SK-N-SH (cell line): ENCODE results near the gene HLA-DOA. TPM values are rescaled to one million over a fixed set of nuclear protein-coding genes. Genes with fewer than 3 reads are reported as not detected.

Source experiments
- CTCF ChIA-PET: fragments of 300-600, 350-600 bp; formaldehyde crosslinking; extraction: SDS; loops from one replicate; lab custom pipeline; 2021; lab: Yijun Ruan, JAX
- POLR2A ChIA-PET: fragments of 350-600 bp; sonication (Branson Sonifier 250); formaldehyde crosslinking; extraction: SDS; loops from one replicate; lab custom pipeline; 2020; ENCODE audit warnings: antibody characterized with exemption, inconsistent platforms; lab: Yijun Ruan, JAX
- DNase-seq: peaks from one replicate; pipeline ENCODE4 v3.0.0; 2012
- H2AFZ ChIP-seq: fragments of 200-600 bp; sonication (generic); 2 replicates; pipeline ENCODE4 v1.8.1; 2016; ENCODE audit warnings: antibody characterized with exemption, mild to moderate bottlenecking, low read depth
- H3F3A ChIP-seq: fragments of 200-600 bp; sonication (generic); replicated peaks from 2 replicates; pipeline ENCODE3; 2016; ENCODE audit warnings: antibody characterized with exemption, mild to moderate bottlenecking; ENCODE audit not compliant: insufficient read depth
- H3K27ac ChIP-seq, 2 experiments: fragments of 200-500 bp in 1 of 2; fragments of 200-600 bp in 1 of 2; sonication (Bioruptor generic) in 1 of 2; sonication (generic), shearing (Covaris generic) in 1 of 2; 2 replicates each; pipeline versions ENCODE4 v1.5.1 to v1.6.1; 2014 to 2016; ENCODE audit warnings: low read depth in 2 of 2, inconsistent platforms in 1 of 2, low read length in 1 of 2, mild to moderate bottlenecking in 1 of 2, mixed read lengths in 1 of 2
- H3K27me3 ChIP-seq: fragments of 200-600 bp; sonication (generic), shearing (Covaris generic); 2 replicates; pipeline ENCODE4 v1.6.1; 2016; ENCODE audit warnings: mixed run types; ENCODE audit not compliant: insufficient read depth
- H3K36me3 ChIP-seq, 2 experiments: fragments of 200-500 bp in 1 of 2; fragments of 200-600 bp in 1 of 2; sonication (Bioruptor generic) in 1 of 2; sonication (generic) in 1 of 2; replicated peaks in 1 of 2; 2 replicates each; pipeline versions ENCODE3 to v1.5.1; 2014 to 2016; ENCODE audit warnings: low read length in 1 of 2, mild to moderate bottlenecking in 1 of 2; ENCODE audit not compliant: insufficient read depth in 2 of 2, control insufficient read depth in 1 of 2
- H3K4me1 ChIP-seq, 2 experiments: fragments of 200-500 bp in 1 of 2; fragments of 200-600 bp in 1 of 2; sonication (Bioruptor generic) in 1 of 2; sonication (generic), shearing (Covaris generic) in 1 of 2; 2 replicates each; pipeline versions ENCODE4 v1.5.1 to v1.6.1; 2014 to 2016; ENCODE audit warnings: low read depth in 1 of 2, low read length in 1 of 2, mixed run types in 1 of 2; ENCODE audit not compliant: insufficient read depth in 2 of 2, control insufficient read depth in 1 of 2
- H3K4me2 ChIP-seq: fragments of 200-600 bp; sonication (generic), shearing (Covaris generic); 2 replicates; pipeline ENCODE4 v1.6.1; 2017; ENCODE audit warnings: mixed run types
- H3K4me3 ChIP-seq, 2 experiments: fragments of 200-500 bp in 1 of 2; fragments of 200-600 bp in 1 of 2; sonication (Bioruptor generic) in 1 of 2; sonication (generic), shearing (Covaris generic) in 1 of 2; 2 replicates each; pipeline versions ENCODE4 v1.5.1 to v1.8.1; 2014 to 2016; ENCODE audit warnings: low read depth in 2 of 2, inconsistent platforms in 1 of 2, low read length in 1 of 2, mild to moderate bottlenecking in 1 of 2, mixed read lengths in 1 of 2, moderate library complexity in 1 of 2
- H3K79me2 ChIP-seq: fragments of 200-600 bp; sonication (generic); 2 replicates; pipeline ENCODE4 v1.8.1; 2017; ENCODE audit warnings: mild to moderate bottlenecking; ENCODE audit not compliant: insufficient read depth
- H3K9ac ChIP-seq: fragments of 200-600 bp; sonication (generic); 2 replicates; pipeline ENCODE4 v1.6.1; 2017; ENCODE audit warnings: mixed run types
- H3K9me2 ChIP-seq: fragments of 200-600 bp; sonication (generic); 2 replicates; pipeline ENCODE4 v1.6.1; 2017; ENCODE audit warnings: mixed run types
- H3K9me3 ChIP-seq: fragments of 200-600 bp; sonication (generic); 2 replicates; pipeline ENCODE4 v1.6.1; 2017; ENCODE audit warnings: mixed run types, mild to moderate bottlenecking, moderate library complexity
- H4K20me1 ChIP-seq: fragments of 200-600 bp; sonication (generic); 2 replicates; pipeline ENCODE4 v1.6.1; 2017; ENCODE audit warnings: mild to moderate bottlenecking, mixed run types; ENCODE audit not compliant: insufficient read depth
- CTCF ChIP-seq: fragments of 200-600 bp; sonication (generic); IDR thresholded peaks from 2 replicates; pipeline ENCODE4 v1.6.1; 2017; ENCODE audit warnings: antibody characterized with exemption, mild to moderate bottlenecking, moderate library complexity
- ELF1 ChIP-seq: IDR thresholded peaks from 2 replicates; pipeline ENCODE4 v1.4.0; 2012
- EP300 ChIP-seq, 2 experiments: IDR thresholded peaks; 2 replicates each; pipeline versions ENCODE4 v1.4.0 to v1.6.1; 2012; ENCODE audit warnings: borderline replicate concordance in 1 of 2, low read depth in 1 of 2, low read length in 1 of 2
- FOSL2 ChIP-seq: IDR thresholded peaks from 2 replicates; pipeline ENCODE4 v1.4.0; 2012; ENCODE audit warnings: low read depth, mild to moderate bottlenecking, moderate library complexity, borderline replicate concordance
- GABPA ChIP-seq: IDR thresholded peaks from 2 replicates; pipeline ENCODE4 v1.4.0; 2012; ENCODE audit warnings: low read depth, mild to moderate bottlenecking
- MEF2A ChIP-seq: IDR thresholded peaks from 2 replicates; pipeline ENCODE4 v1.4.0; 2012; ENCODE audit warnings: low read depth, borderline replicate concordance
- NRF1 ChIP-seq: IDR thresholded peaks from 2 replicates; pipeline ENCODE4 v1.6.1; 2012; ENCODE audit warnings: low read depth, mild to moderate bottlenecking, low read length
- POLR2AphosphoS5 ChIP-seq: IDR thresholded peaks from 2 replicates; pipeline ENCODE4 v1.6.1; 2012; ENCODE audit warnings: low read depth, low read length
- RCOR1 ChIP-seq: fragments of 150-350 bp; IDR thresholded peaks from 2 replicates; pipeline ENCODE4 v1.6.1; 2017; ENCODE audit warnings: antibody characterized with exemption, low read length
- RXRA ChIP-seq: IDR thresholded peaks from 2 replicates; pipeline ENCODE4 v1.4.0; 2012; ENCODE audit warnings: low read depth, mild to moderate bottlenecking, borderline replicate concordance
- SIN3A ChIP-seq: IDR thresholded peaks from 2 replicates; pipeline ENCODE4 v1.6.1; 2012; ENCODE audit warnings: low read depth, mild to moderate bottlenecking, low read length, moderate library complexity, borderline replicate concordance
- SMC3 ChIP-seq: IDR thresholded peaks from 2 replicates; pipeline ENCODE4 v1.6.1; 2012; ENCODE audit warnings: low read depth, low read length, improper control_type of control experiment
- TEAD4 ChIP-seq: IDR thresholded peaks from 2 replicates; pipeline ENCODE4 v1.4.0; 2012; ENCODE audit warnings: mild to moderate bottlenecking, borderline replicate concordance; ENCODE audit not compliant: insufficient read depth
- ZBTB33 ChIP-seq: IDR thresholded peaks from 2 replicates; pipeline ENCODE4 v1.4.0; 2012; ENCODE audit warnings: low read depth, borderline replicate concordance
- WGBS: methylation state at CpG from one replicate; pipeline ENCODE4 v1.1.6; 2017; ENCODE audit warnings: low lambda C conversion rate; 5-methylcytosine and 5-hydroxymethylcytosine counted together
- polyA plus RNA-seq, 3 experiments: library from polyadenylated mRNA; depleted of rRNA; stranded (reverse); fragments of >200 nt; gene quantifications; 2 replicates each; pipeline ENCODE4 v1.2.3, GENCODE V29; 2012
- TF ChIP-seq, protein P1 (sequence below): IDR thresholded peaks from 2 replicates; pipeline ENCODE4 v1.4.0; 2012; ENCODE audit warnings: low read depth
- TF ChIP-seq, protein P2 (sequence below): fragments of 150-350 bp; IDR thresholded peaks from 2 replicates; pipeline ENCODE4 v1.6.1; 2016; ENCODE audit warnings: mild to moderate bottlenecking, low read depth, low read length
- TF ChIP-seq, protein P3 (sequence below): fragments of 150-350 bp; IDR thresholded peaks from 2 replicates; pipeline ENCODE4 v1.6.1; 2017; ENCODE audit warnings: antibody characterized with exemption, low read length, low read depth, borderline replicate concordance

The HLA-DOA gene
- polyA plus RNA-seq, 1 of the 3 experiments (the other 2 are of a cell fraction): not detected

- Histone ChIP-seq H3K9me3 (no peaks in the 10 kb centered on the region), H3K9ac (no peak overlapping the region), H2AFZ (no peak overlapping the region), H3K4me1 (peaks cover 12 to 16% of the 10 kb centered on the region in 2 experiments), H3F3A (peaks cover 98% of the 10 kb centered on the region), H4K20me1 (peaks cover 89% of the 10 kb centered on the region), H3K27ac (peak overlapping the region in 1 of 2 experiments; percentile 18; a peak in 1 of 4 replicates), H3K4me3 (no peak overlapping the region), H3K4me2 (no peak overlapping the region), H3K9me2 (no peaks in the 10 kb centered on the region), H3K79me2 (peaks cover 56% of the 10 kb centered on the region), H3K27me3 (no peaks in the 10 kb centered on the region), H3K36me3 (peaks cover 75 to 77% of the 10 kb centered on the region in 2 experiments)
- POLR2A ChIA-PET: interaction anchor here (2.2 kb wide), 1 partner anchor 9 kb away, joined by 13 read pairs; no protein-coding TSS in a partner anchor
- no peak for TF ChIP-seq FOSL2
- TF ChIP-seq ELF1: no peak
- TF ChIP-seq POLR2AphosphoS5: no peak
- no peak for TF ChIP-seq NRF1
- TF ChIP-seq RXRA: no peak
- no peak for TF ChIP-seq EP300 (IDR thresholded peaks at IDR 0.05; ENCODE audit: borderline replicate concordance in 1 of 2, low read depth in 1 of 2, low read length in 1 of 2)
- TF ChIP-seq ZBTB33: no peak
- CTCF ChIA-PET: interaction anchor here (0.7 to 16.2 kb wide), 10 partner anchors 10 to 268 kb away, joined by 3 to 391 read pairs (median 6); partner anchors contain the start of genes BRD2, HLA-DMA, HLA-DMB and TAP2
- WGBS: 93% methylated on average over 11 of the region's 11 CpGs
- no peak for DNase-seq
These were observed 28.8 kb downstream of the HLA-DOA start for GRCh38 chr6:32980488-32981038.

- H3K9me3 ChIP-seq: no peaks in the 10 kb centered on the region
- no peak overlapping the region for H3K9ac ChIP-seq
- WGBS: 98% methylated on average over 12 of the region's 12 CpGs
- no peaks in the 10 kb centered on the region for H3K9me2 ChIP-seq
- H3F3A ChIP-seq: peaks cover 94% of the 10 kb centered on the region
- no peak overlapping the region for H3K4me2 ChIP-seq
- H3K79me2 ChIP-seq: peaks cover 63% of the 10 kb centered on the region
- H3K36me3 ChIP-seq: peaks cover 81 to 83% of the 10 kb centered on the region in 2 experiments
- no peak overlapping the region for H3K27ac ChIP-seq
- peaks cover 18 to 22% of the 10 kb centered on the region in 2 experiments for H3K4me1 ChIP-seq
- H3K4me3 ChIP-seq: no peak overlapping the region
- no peak overlapping the region for H2AFZ ChIP-seq
- TF ChIP-seq SMC3 (no peak), CTCF (no peak), MEF2A (no peak), GABPA (no peak), SIN3A (no peak), RCOR1 (no peak), TEAD4 (no peak)
- TF ChIP-seq, protein P1, sequence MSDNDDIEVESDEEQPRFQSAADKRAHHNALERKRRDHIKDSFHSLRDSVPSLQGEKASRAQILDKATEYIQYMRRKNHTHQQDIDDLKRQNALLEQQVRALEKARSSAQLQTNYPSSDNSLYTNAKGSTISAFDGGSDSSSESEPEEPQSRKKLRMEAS: no peak
- TF ChIP-seq, protein P2, sequence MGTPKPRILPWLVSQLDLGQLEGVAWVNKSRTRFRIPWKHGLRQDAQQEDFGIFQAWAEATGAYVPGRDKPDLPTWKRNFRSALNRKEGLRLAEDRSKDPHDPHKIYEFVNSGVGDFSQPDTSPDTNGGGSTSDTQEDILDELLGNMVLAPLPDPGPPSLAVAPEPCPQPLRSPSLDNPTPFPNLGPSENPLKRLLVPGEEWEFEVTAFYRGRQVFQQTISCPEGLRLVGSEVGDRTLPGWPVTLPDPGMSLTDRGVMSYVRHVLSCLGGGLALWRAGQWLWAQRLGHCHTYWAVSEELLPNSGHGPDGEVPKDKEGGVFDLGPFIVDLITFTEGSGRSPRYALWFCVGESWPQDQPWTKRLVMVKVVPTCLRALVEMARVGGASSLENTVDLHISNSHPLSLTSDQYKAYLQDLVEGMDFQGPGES: no peak
- TF ChIP-seq, protein P3, sequence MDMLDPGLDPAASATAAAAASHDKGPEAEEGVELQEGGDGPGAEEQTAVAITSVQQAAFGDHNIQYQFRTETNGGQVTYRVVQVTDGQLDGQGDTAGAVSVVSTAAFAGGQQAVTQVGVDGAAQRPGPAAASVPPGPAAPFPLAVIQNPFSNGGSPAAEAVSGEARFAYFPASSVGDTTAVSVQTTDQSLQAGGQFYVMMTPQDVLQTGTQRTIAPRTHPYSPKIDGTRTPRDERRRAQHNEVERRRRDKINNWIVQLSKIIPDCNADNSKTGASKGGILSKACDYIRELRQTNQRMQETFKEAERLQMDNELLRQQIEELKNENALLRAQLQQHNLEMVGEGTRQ: no peak
- H4K20me1 ChIP-seq: peaks cover 96% of the 10 kb centered on the region
- no peak for DNase-seq
- ChIA-PET POLR2A (interaction anchor here (2.2 kb wide), 1 partner anchor 8 kb away, joined by 13 read pairs; no protein-coding TSS in a partner anchor), CTCF (interaction anchor here (0.9 to 16.2 kb wide), 10 partner anchors 9 to 268 kb away, joined by 3 to 391 read pairs (median 6); partner anchors contain the start of genes BRD2, HLA-DMA, HLA-DMB and TAP2)
- no peaks in the 10 kb centered on the region for H3K27me3 ChIP-seq
These were observed 29.5 kb downstream of the HLA-DOA start for GRCh38 chr6:32979720-32980487.
